ENCODE measurements around the gene DUSP22.

DUSP22 gene

GRCh38 chr6:393391-394221, 101.3 kb downstream of the DUSP22 start:
- FAIRE-seq (peak; percentile 74), DNase-seq (ENCODE audit: insufficient read length) (no peak)
- TF ChIP-seq TAF1 (IDR thresholded peaks at IDR 0.05; ENCODE audit: borderline replicate concordance, low read depth, low read length) = peak; percentile 10; the same call in 1 of the 2 replicates
- TF ChIP-seq POLR2AphosphoS5 (IDR thresholded peaks at IDR 0.05; ENCODE audit: low read depth, low read length) = peak; percentile 86
- peak; percentile 70 for TF ChIP-seq POLR2A (IDR thresholded peaks at IDR 0.05; ENCODE audit: low read depth, low read length)

- FAIRE-seq = peak; percentile 50
- TF ChIP-seq TAF1 (IDR thresholded peaks at IDR 0.05; ENCODE audit: borderline replicate concordance, low read depth, low read length) (no peak), POLR2A (IDR thresholded peaks at IDR 0.05; ENCODE audit: low read depth, low read length) (peak; percentile 52; the same call in 1 of the 2 replicates), POLR2AphosphoS5 (IDR thresholded peaks at IDR 0.05; ENCODE audit: low read depth, low read length) (peak; percentile 83)
- no peak for DNase-seq (ENCODE audit: insufficient read length)
Measured at GRCh38 chr6:394641-395289, 102.5 kb downstream of the DUSP22 start.

- TF ChIP-seq POLR2A (IDR thresholded peaks at IDR 0.05; ENCODE audit: low read depth, low read length) = peak; percentile 71
- TF ChIP-seq POLR2AphosphoS5 (IDR thresholded peaks at IDR 0.05; ENCODE audit: low read depth, low read length) = peak; percentile 91
- TF ChIP-seq TAF1 (IDR thresholded peaks at IDR 0.05; ENCODE audit: borderline replicate concordance, low read depth, low read length) = no peak
- peak; percentile 48 for FAIRE-seq
- DNase-seq (ENCODE audit: insufficient read length) = no peak
Measured at GRCh38 chr6:395432-396125, 103.3 kb downstream of the DUSP22 start.

GRCh38 chr6:396126-396520, 103.8 kb downstream of the DUSP22 start:
- TF ChIP-seq POLR2AphosphoS5 (IDR thresholded peaks at IDR 0.05; ENCODE audit: low read depth, low read length) = no peak
- peak; percentile 1; the same call in 1 of the 2 replicates for TF ChIP-seq POLR2A (IDR thresholded peaks at IDR 0.05; ENCODE audit: low read depth, low read length)
- TF ChIP-seq TAF1 (IDR thresholded peaks at IDR 0.05; ENCODE audit: borderline replicate concordance, low read depth, low read length) = no peak
- DNase-seq (ENCODE audit: insufficient read length) = no peak
- peak; percentile 33 for FAIRE-seq

GRCh38 chr6:397056-397455, 104.8 kb downstream of the DUSP22 start:
- no peak for DNase-seq (ENCODE audit: insufficient read length)
- no peak for FAIRE-seq
- TF ChIP-seq TAF1 (IDR thresholded peaks at IDR 0.05; ENCODE audit: borderline replicate concordance, low read depth, low read length) (no peak), POLR2AphosphoS5 (IDR thresholded peaks at IDR 0.05; ENCODE audit: low read depth, low read length) (no peak; the same call in 1 of the 2 replicates), POLR2A (IDR thresholded peaks at IDR 0.05; ENCODE audit: low read depth, low read length) (no peak)

GRCh38 chr6:397604-398003, 105.3 kb downstream of the DUSP22 start:
- peak; percentile 3; the same call in 1 of the 2 replicates for TF ChIP-seq POLR2A (IDR thresholded peaks at IDR 0.05; ENCODE audit: low read depth, low read length)
- no peak for TF ChIP-seq TAF1 (IDR thresholded peaks at IDR 0.05; ENCODE audit: borderline replicate concordance, low read depth, low read length)
- DNase-seq (ENCODE audit: insufficient read length) (no peak), FAIRE-seq (peak; percentile 36)

GRCh38 chr6:398065-398464, 105.8 kb downstream of the DUSP22 start:
- peak; percentile 50 for TF ChIP-seq POLR2A (IDR thresholded peaks at IDR 0.05; ENCODE audit: low read depth, low read length)
- TF ChIP-seq POLR2AphosphoS5 (IDR thresholded peaks at IDR 0.05; ENCODE audit: low read depth, low read length) = peak; percentile 79
- no peak for TF ChIP-seq TAF1 (IDR thresholded peaks at IDR 0.05; ENCODE audit: borderline replicate concordance, low read depth, low read length)
- FAIRE-seq (peak; percentile 51), DNase-seq (ENCODE audit: insufficient read length) (no peak)

GRCh38 chr6:398558-399078, 106.3 kb downstream of the DUSP22 start:
- no peak for FAIRE-seq
- TF ChIP-seq TAF1 (IDR thresholded peaks at IDR 0.05; ENCODE audit: borderline replicate concordance, low read depth, low read length) = no peak
- peak; percentile 79; the same call in 1 of the 2 replicates for TF ChIP-seq POLR2AphosphoS5 (IDR thresholded peaks at IDR 0.05; ENCODE audit: low read depth, low read length)
- peak; percentile 82 for TF ChIP-seq POLR2A (IDR thresholded peaks at IDR 0.05; ENCODE audit: low read depth, low read length)
- no peak for DNase-seq (ENCODE audit: insufficient read length)

GRCh38 chr6:399785-400534, 107.7 kb downstream of the DUSP22 start:
- peak; percentile 79 for FAIRE-seq
- no peak for DNase-seq (ENCODE audit: insufficient read length)
- TF ChIP-seq TAF1 (IDR thresholded peaks at IDR 0.05; ENCODE audit: borderline replicate concordance, low read depth, low read length) (no peak), POLR2AphosphoS5 (IDR thresholded peaks at IDR 0.05; ENCODE audit: low read depth, low read length) (peak; percentile 96), POLR2A (IDR thresholded peaks at IDR 0.05; ENCODE audit: low read depth, low read length) (peak; percentile 88)

GRCh38 chr6:400815-401214, 108.5 kb downstream of the DUSP22 start:
- TF ChIP-seq POLR2A (IDR thresholded peaks at IDR 0.05; ENCODE audit: low read depth, low read length) (no peak), POLR2AphosphoS5 (IDR thresholded peaks at IDR 0.05; ENCODE audit: low read depth, low read length) (no peak), TAF1 (IDR thresholded peaks at IDR 0.05; ENCODE audit: borderline replicate concordance, low read depth, low read length) (no peak)
- FAIRE-seq (no peak), DNase-seq (ENCODE audit: insufficient read length) (no peak)
